Gastroesophageal sphincter (tissue), 2 donors: ENCODE data around the gene TMC7.

Source experiments
- POLR2A ChIP-seq, 2 donors: fragments of 450-650 bp; IDR thresholded peaks; one replicate each; pipeline ENCODE4 v1.6.1; 2017; ENCODE audit warnings: antibody characterized with exemption in 2 of 2, mild to moderate bottlenecking in 2 of 2, moderate library complexity in 1 of 2
- POLR2AphosphoS5 ChIP-seq: sonication (generic); formaldehyde crosslinking; IDR thresholded peaks from one replicate; pipeline ENCODE4 v1.6.1; 2017; ENCODE audit warnings: antibody characterized with exemption

- TF ChIP-seq POLR2AphosphoS5 = no peak
- no peak for TF ChIP-seq POLR2A (IDR thresholded peaks at IDR 0.05)
Observed at GRCh38 chr16:19109288-19109664, 125.5 kb downstream of the TMC7 start.
